GM18870 (cell line): ENCODE measurements around the gene DHRS7B.

Source experiments
- ATAC-seq: cut with Tn5 transposase; IDR thresholded peaks from one replicate; pipeline ENCODE4 v1.9.1; 2021; ENCODE audit warnings: moderate library complexity; ENCODE audit not compliant: unreplicated experiment

Gene DHRS7B

GRCh38 chr17:21233581-21234347 is 107.0 kb downstream of the DHRS7B start:
- no peak for ATAC-seq

- no peak for ATAC-seq
These were observed 109.2 kb downstream of the DHRS7B start for GRCh38 chr17:21235921-21236320.

GRCh38 chr17:21239680-21240368 is 113.1 kb downstream of the DHRS7B start:
- no peak for ATAC-seq

GRCh38 chr17:21240369-21241055 is 113.7 kb downstream of the DHRS7B start:
- ATAC-seq = no peak
